GM18951 (cell line): ENCODE results near the gene ASAP2.

ENCODE experiments used
- POLR2A ChIP-seq: IDR thresholded peaks from 4 replicates; pipeline ENCODE4 v1.6.1; 2011; ENCODE audit warnings: mild to moderate bottlenecking; ENCODE audit not compliant: insufficient read length, insufficient read depth; ENCODE audit errors: extremely low read depth
- in situ Hi-C: fragments of 300-500 bp; cut with MboI; formaldehyde crosslinking; loops from one replicate; pipeline ENCODE4 v1.12.0; 2022; ENCODE audit warnings: low sequenced_read_pairs, mixed read lengths, inconsistent platforms; ENCODE audit not compliant: unreplicated experiment

The ASAP2 gene

DNA sequence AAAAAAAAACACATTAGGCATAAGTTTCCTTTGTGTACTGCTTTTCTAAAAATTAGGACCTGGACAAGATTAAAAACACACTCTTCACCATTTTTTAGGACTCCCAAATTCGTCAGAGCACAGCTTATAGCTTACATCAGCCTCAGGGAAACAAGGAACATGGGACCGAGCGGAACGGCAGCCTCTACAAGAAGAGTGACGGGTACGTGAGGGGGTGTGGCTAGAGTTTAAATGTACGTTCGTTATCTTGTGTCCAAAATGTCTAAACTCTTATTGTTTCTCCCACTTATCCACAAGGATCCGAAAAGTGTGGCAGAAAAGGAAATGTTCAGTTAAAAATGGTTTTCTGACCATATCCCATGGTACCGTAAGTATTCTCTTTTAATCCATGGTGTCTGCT, 137.8 kb downstream of the ASAP2 start:
- TF ChIP-seq POLR2A = no peak
- in situ Hi-C loops = no loop called here

DNA sequence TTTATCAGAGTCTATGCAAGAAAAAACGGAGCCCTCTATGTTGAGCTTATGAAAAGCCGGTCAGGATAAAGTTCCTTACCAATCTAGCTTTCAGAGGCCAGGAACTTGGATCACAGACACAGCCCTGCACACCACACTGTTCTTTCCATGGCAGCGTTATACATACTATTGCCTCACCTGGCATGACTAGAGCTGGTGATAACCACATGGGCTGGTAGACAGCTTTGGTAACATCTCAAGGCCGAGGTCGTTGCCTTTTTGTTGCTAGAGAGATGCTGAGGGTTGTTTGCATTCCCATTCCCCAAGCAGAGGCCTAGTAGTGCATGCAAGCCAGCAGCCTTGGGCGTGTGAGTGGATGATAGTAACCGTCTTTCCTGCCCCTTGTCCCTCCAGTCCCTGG, 138.7 kb downstream of the ASAP2 start:
- in situ Hi-C loops = no loop called here
- TF ChIP-seq POLR2A = no peak

DNA sequence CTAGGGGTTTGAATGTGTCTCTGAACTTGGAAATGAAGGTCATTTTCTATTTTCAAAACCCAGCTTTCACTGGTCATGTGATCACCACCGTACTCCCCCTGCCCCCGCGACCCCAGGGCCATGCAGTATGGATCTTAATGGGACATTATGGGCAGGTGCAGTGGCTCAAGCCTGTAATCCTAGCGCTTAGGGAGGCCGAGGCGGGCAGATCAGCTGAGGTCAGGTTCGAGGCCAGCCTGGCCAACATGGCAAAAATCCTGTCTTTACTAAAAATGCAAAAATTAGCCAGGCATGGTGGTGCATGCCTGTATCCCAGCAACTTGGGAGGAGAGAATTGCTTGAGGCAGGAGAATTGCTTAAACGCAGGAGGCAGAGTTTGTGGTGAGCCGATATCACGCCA, 139.4 kb downstream of the ASAP2 start:
- no peak for TF ChIP-seq POLR2A
- in situ Hi-C loops = no loop called here

DNA sequence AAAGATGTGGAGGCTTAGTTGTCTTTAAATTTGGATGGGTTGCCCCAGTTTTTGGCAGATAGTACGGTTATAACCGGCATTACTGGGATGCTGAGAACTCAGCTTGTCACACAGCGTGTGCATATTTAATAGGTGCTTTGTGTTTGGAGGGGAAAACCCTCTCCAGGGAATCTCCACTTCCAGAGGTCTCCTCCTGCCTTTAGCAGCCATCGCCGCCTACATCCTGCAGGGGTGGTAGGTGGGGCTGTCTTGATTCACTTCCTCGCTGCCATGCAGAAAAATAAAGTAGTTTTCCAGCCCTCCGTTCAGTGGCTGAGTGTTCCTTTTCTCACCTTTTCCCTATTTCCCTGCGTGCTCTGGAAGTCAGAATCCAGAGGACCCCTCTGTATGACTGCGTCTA, 140.3 kb downstream of the ASAP2 start:
- in situ Hi-C loops = no loop called here
- TF ChIP-seq POLR2A = no peak

DNA sequence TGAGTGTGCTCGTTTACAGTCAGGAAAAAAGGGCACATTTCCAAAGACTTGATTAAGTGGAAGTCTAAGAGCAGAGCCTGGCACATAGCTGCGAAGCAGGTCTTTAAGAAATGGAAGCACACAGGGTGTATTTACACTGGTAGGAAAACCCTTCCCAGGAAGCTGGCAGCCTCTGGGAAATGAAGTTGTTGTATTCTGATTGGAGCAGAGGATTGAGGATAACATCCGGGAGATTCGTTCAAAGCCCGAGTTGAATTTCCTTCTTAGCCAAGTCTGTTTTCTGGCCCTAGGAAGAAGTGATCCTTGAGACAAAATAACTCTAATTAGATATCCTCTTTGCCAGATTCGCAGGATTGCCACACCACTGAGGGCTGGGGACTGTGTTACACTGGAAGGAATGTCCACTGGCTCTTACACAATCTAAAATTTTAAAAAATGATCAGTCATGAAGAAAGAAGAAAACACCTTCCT, 140.8 kb downstream of the ASAP2 start:
- TF ChIP-seq POLR2A = no peak
- in situ Hi-C loops = no loop called here

DNA sequence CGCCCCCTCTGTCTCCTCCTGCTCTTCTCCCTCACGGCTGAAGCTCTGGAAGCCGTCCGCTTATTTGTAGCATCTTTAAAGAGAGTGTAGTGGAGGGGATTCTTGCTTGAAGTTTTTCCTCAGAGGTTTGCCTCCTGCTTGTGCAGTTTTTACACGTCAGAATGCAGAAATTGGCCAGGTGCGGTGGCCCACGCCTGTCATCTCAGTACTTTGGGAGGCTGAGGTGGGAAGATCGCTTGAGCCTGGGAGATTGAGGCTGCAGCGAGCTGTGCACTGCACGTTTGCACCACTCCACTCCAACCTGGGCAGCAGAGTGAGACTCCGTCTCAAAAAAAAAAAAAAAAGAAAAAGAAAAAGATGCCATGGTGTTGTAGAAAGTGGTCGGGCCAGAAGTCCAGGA, 147.7 kb downstream of the ASAP2 start:
- no peak for TF ChIP-seq POLR2A
- in situ Hi-C loops = no loop called here

DNA sequence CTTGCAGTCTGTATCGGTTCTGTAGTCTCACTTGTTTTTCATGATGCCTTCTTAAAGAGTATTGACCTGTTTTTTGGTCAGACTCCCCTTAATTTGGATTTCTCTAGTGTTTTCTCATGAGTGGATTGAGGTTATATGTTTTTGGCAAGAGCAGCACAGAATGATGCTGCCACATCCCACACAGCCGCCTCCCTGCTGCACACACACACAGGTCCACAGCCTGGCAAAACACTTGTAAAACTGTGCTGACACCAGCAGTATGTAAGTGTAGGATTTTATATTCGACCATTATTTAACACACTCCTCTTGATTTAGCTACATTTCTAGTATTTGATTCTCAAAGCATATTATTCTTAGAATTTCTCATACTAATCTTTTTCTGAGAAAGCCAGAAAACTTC, 148.7 kb downstream of the ASAP2 start:
- TF ChIP-seq POLR2A = no peak
- in situ Hi-C loops = no loop called here

DNA sequence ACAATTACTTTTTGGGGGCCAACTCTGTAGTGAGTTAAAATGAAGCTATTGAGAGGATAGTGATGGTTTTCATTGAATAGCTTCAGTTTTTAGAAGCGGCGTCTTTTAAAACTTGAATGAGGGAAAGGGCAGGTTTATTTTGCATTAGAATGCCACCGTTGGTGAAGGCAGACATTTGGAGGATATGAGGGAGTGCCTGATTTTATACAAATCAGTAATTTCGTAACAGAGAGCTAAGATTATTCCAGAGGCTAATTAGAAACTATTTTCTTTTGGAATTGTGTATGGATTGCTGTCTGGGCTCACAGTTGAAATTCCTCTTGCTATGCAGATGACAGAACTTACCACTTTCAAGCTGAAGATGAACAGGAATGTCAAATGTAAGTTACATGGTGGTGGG, 149.1 kb downstream of the ASAP2 start:
- no peak for TF ChIP-seq POLR2A
- in situ Hi-C loops = no loop called here

DNA sequence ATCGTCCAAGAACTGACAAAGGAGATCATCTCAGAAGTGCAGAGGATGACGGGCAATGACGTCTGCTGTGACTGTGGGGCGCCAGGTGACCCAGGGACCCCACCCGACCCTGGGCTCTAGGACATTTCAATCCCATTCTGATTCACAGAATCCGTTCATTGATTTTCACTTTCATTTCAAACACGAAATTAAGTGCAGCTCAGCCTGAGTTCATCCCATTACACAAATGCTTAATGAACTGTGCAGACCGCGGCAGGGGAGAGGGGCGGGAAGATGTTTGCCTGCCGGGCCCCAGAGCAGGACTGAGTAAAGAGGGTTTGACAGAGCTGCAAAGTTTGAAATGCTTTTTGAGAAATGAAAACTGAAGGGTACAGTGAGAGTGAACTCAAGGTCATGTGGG, 149.6 kb downstream of the ASAP2 start:
- in situ Hi-C loops = no loop called here
- TF ChIP-seq POLR2A = no peak

DNA sequence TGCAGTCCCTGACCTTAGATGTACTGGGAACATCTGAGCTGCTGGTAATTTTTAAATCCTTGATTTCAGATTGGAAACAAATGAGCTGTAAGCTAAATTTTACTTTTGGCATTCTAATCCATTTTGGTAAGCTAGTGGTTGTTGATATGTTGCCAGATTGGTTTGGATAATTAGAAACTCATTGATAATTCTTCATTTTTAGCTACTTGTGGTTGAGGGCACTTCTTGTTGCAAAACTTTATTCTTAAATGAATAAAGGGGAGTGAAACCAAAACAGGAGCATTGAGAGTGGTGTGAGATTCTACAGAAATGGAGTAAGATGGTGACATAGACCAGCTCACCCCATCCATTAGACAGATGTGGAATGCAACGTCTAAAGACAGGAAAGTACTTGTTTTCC, 152.2 kb downstream of the ASAP2 start:
- no peak for TF ChIP-seq POLR2A
- in situ Hi-C loops = no loop called here

DNA sequence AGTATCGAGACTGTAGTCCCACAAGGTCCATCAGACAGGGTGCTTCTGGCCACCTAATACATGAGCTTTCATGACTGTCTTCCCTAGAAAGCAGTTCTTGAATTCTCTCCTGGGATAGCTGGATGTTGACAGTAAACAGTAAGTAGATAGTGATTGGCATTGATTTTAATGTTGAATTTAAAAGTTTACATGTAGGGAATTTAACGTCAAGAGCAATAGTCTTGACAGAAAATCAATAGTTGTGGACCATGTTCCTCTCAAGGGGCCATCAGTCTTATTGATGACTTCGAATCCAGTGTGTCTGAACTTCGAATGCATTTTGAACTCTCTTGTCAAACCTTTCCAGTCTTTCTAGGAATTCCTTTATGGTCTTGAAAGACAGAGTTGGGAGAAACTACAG, 152.9 kb downstream of the ASAP2 start:
- no peak for TF ChIP-seq POLR2A
- in situ Hi-C loops = no loop called here

DNA sequence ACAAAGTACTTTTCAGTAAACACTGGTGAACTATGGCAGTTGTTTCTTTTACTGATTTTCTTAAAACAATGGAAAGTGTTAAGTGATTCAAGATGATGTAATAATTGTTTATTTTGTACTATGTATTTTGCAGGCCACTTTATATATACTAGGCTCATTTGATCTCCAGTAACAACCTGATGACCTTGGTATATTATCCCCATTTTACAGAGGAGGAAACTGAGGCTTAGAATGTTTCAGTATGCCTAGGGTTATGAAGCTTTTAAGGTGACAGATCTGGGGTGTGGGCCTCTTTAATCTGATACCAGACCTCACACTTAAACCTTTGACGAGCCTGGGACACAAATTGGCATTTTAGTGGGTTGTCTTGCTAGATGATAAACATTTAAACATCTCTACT, 153.5 kb downstream of the ASAP2 start:
- TF ChIP-seq POLR2A = no peak
- in situ Hi-C loops = no loop called here

DNA sequence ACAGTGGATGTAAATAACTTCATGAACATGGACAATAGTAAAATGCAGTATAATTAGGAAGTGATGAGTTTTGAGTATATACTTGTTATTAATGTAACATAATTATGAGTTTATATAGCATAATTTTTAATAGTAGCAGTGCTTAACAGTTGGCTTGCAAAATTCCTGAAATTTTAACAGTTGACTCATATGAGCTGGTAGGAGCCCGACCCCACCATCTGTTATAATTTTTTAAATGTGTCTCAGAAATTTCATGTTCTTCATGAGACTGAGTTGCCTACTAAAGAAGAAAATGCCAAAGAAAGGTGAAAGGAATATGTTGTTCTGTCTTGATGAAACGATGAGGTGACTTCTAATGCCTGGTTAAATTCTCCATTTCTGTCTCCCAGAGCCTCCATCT, 154.1 kb downstream of the ASAP2 start:
- in situ Hi-C loops = no loop called here
- TF ChIP-seq POLR2A = no peak

DNA sequence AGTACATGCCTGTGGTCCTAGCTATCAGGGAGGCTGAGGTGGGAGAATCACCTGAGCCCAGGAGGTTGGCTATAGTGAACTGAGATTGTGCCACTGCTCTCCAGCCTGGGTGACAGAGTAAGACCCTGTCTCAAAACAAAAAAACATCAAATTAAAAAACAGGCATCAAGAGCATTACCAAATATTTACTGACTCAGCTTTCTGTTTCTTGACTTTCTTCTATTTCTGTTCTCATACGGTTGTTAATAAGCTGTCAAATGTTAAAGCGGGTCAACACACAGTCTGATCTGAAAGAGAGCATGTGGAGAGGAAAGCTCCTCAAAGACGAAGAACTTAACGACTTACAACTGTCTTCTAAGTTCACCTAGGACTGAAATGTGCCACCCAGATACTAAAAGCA, 157.8 kb downstream of the ASAP2 start:
- no peak for TF ChIP-seq POLR2A
- in situ Hi-C loops = no loop called here

DNA sequence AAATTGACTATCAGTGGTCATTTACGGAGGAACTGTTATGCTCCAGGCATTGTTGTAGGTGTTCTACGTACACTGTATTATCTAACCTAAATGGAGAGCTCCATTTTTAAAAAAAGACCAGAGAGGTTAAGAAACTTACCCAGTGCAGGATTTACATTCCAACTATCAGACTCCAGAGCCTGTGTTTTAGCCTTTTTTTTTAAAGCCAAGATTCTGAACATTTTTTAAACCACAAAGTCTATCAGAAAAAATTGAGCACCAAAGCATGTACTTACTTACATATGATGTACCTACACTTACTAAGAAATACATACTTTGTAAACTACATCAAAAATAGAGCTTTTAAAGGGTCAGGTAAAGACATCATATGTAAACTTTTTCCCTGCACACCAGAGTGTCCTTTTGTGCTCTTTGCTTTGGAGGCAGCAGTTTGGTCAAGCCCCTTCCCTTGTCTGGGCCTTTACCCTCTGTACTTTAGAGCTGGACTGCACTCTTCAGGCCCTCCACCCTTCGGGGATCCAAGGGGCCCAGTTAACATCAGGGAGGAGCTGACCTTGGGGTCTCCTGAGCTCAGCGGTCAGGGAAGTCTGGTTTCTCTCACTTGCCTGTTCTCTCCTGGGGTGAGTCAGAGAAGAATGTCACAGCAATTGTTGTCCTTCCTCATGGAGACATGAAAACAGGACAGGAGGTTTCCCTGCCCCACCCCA, 158.3 kb downstream of the ASAP2 start:
- no peak for TF ChIP-seq POLR2A
- in situ Hi-C loops = no loop called here
